GM19043 (cell line): ENCODE measurements around the gene GART.
"Not testable (repeated sequence)": the region's sequence is repeated elsewhere in the genome, so short reads cannot be mapped to it uniquely, and the experiment has no call there.

Experiments used
- ATAC-seq: cut with Tn5 transposase; IDR thresholded peaks from one replicate; pipeline ENCODE4 v1.9.1; 2021; ENCODE audit warnings: low read depth; ENCODE audit not compliant: unreplicated experiment

GART gene

GRCh38 chr21:33522297-33522952, 19.5 kb downstream of the GART start:
- no peak for ATAC-seq

DNA sequence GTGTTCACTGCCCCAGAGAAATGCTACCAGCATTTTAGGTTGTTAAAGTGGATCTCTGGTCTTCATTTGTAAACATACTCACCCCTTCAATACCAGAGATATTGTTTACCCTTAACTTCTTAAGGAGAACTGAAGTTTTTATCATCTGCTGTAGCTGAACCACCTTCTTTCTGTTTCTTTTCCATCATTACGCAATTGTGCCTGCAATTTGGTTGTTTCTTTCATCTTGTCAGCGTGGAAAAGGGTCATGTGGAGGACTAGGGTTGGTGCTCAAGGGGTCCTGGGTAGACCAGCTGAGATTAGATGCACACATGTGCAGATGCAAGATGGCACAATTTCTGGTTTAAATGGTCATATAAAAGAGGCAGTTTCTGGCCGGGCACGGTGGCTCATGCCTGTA, 23.0 kb downstream of the GART start:
- ATAC-seq, result no peak

DNA sequence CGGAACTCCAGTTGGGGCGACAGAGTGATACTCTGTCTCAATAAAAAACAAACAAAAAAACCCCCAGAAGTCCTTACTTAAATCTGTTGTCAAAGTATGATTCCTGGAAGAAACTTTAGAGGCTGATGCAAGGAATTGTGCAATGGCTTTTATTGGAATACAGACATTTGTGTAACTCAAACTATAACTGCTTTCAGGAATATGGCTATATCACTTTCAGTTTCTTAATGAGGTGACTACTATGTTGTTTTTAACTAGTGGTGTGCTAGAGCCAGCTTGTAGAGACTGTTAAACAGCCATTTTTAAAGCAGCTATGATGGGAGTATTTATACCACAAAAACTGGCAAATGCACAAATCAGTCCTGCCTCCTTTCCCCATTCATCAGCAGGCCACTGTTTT, 27.7 kb downstream of the GART start:
- no peak for ATAC-seq

DNA sequence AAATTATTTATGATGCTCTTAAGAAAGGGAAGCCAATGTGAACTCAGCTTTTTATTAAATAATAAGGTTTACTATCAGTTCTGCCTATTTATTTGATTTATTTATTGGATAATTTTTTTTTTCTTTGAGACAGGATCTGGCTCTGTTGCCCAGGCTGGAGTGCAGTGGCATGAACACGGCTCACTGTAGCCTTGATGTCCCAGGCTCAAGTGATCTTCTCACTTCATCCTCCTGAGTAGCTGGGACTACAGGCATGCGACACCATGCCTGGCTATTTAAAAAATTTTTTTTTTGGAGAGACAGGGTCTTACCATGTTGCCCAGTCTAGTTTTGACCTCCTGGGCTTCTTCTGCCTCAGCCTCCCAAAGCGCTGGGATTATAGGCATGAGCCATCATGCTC, 29.4 kb downstream of the GART start:
- ATAC-seq, result no peak

DNA sequence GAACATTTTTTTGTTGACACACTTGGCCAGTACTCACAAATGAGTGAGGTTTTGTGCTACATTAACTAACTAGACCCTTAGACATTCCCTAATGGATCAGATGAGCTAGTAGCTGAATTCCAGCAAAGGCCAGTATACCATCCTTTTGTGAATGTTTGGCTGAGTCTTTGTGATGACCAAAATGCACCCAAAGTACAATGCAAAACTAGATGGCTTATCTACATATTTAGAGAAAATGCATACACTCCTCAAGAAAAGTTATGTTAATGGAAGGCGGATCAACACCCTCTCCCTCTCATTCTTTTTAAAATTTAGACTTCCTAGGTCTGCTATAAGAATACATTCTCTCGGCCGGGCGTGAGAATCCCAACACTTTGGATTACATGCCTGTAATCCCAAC, 30.3 kb downstream of the GART start:
- ATAC-seq, result no peak

- ATAC-seq, result no peak
These were observed 31.1 kb downstream of the GART start for GRCh38 chr21:33510826-33511225.

GRCh38 chr21:33507003-33507402, 34.9 kb downstream of the GART start:
- ATAC-seq, result not testable (repeated sequence)

- no peak for ATAC-seq
These were observed 36.1 kb downstream of the GART start for GRCh38 chr21:33505833-33506232.

DNA sequence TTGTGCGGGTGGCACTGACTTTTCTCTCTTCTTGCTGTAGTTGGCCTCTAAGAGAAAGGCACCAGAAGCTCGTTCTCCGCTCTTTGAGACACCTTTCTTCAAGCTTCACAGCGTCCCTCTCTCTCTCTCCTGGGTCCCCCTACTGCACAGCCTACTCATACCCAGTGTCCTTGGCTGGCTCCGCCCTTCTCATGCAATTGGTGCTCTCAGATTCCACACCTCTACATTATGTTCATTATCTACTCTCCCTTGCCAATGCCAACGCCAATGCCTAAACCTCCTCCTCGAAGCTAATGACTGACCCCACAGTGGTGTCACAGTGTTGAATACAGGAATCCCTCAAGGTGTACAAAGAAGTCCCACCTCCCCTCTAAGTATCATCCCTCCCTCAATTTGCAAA, 45.6 kb downstream of the GART start:
- ATAC-seq, result no peak

- ATAC-seq, result no peak
These were observed 46.2 kb downstream of the GART start for GRCh38 chr21:33495743-33496142.

GRCh38 chr21:33493756-33494155, 48.2 kb downstream of the GART start:
- no peak for ATAC-seq

GRCh38 chr21:33492571-33492970, 49.3 kb downstream of the GART start:
- ATAC-seq, result no peak

GRCh38 chr21:33491373-33492102, 50.4 kb downstream of the GART start, which contains the start of gene DNAJC28:
DNAJC28 (minus strand) TSS chr21:33491716; CDS start chr21:33489393, 2,323 bp downstream.
- ATAC-seq, result peak; percentile 98

DNA sequence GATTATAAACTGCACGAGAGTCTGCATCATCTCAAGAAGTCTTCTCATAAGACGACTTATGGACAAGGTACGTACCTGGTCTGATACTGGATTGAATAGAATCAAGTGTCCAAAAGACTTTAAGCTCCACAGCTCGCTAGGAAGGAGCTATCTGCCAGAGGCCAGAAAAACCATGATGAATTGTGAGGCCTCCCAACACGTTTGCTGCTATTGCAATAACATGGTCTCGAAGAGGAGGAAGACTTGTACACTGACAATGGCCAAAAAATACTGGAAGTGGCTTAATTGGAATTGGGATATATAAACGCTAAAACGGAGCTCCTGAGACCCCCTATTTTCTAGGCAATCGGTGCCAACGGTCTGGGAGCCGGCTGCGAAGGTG, 50.9 kb downstream of the GART start:
- ATAC-seq, result no peak

- ATAC-seq, result no peak
These were observed 53.0 kb downstream of the GART start for GRCh38 chr21:33488936-33489335.

GRCh38 chr21:33487996-33488395, 53.9 kb downstream of the GART start:
- ATAC-seq, result no peak

- ATAC-seq, result no peak
These were observed 60.5 kb downstream of the GART start for GRCh38 chr21:33481314-33481943.

- no peak for ATAC-seq
These were observed 61.3 kb downstream of the GART start for GRCh38 chr21:33480481-33481103.

- ATAC-seq, result peak; percentile 83
These were observed 62.0 kb downstream of the GART start, which contains the start of gene TMEM50B for GRCh38 chr21:33479679-33480480. TMEM50B (minus strand) TSS chr21:33479974; CDS start chr21:33468885, 11,089 bp downstream.

DNA sequence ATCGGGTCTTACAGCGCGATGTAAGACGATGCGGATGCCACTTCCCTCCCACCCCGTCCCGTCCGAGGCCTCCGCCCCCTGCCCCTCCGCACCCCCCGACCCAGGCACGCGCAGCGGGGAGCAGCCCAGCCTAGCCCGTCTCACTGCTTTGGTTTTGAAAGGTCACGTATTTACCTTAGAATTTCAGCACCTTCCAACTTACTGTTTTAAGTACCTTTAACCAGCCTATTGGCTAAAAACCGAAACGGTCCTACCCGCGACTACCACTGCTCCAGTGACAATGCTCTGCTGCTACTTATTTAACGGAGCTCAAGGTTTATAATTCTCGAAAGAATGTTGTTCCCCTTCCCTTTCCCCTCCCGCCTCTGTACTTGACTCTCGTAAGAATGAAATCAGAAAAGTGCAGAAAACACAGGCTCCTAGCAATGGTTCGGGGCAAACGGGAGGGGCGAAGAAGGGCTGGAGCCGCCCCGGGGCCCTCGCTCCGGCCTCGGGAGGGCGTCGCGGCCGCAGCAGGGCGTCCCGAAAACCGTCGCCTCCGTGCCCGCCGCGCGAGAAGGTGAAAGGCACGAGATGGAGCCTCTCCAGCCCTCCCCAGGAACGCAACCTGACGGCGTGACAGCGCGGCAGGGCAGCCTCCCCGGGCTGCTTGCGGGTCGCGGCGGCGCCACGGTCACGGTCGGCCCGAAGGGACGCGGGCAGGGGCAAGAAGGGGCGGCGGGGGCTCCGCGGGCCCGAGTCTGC, 62.8 kb downstream of the GART start:
- peak; percentile 3 for ATAC-seq
